H1 (cell line): ENCODE measurements around the gene SWI5. TPM values are rescaled to one million over a fixed set of nuclear protein-coding genes. Genes with fewer than 3 reads are reported as not detected.
A peak's percentile ranks its signal among the peaks of the same experiment; 100 is the strongest.

Experiments
- CTCF ChIA-PET: fragments of 300-600 bp; sonication (Branson Sonifier 250); formaldehyde crosslinking; loops from one replicate; lab custom pipeline; 2021; ENCODE audit not compliant: partially characterized antibody; lab: Charles Lee
- POLR2A ChIA-PET: fragments of 300-600 bp; sonication (Branson Sonifier 250); formaldehyde crosslinking; loops from one replicate; lab custom pipeline; 2021; ENCODE audit warnings: inconsistent platforms; ENCODE audit not compliant: partially characterized antibody; lab: Charles Lee
- DNase-seq, 2 experiments: peaks; one replicate each; pipeline versions ENCODE4 v3.0.0 to v3.0.0-alpha.2; 2010 to 2022; ENCODE audit warnings: low spot score in 2 of 2, low read depth in 1 of 2, mixed read lengths in 1 of 2
- FAIRE-seq: peaks from 2 replicates; lab custom pipeline; 2011; peaks lifted over from hg19 to GRCh38; lab: Jason Lieb, UNC
- H2AFZ ChIP-seq: 2 replicates; pipeline ENCODE4 v1.8.1; 2012; ENCODE audit warnings: low read length, inconsistent platforms
- H2AK5ac ChIP-seq: 2 replicates; pipeline ENCODE4 v1.6.1; 2013; ENCODE audit warnings: low read depth, low read length
- H2BK120ac ChIP-seq: replicated peaks from 2 replicates; pipeline ENCODE3; 2013; ENCODE audit warnings: low read depth, low read length, inconsistent platforms
- H2BK12ac ChIP-seq: 2 replicates; pipeline ENCODE4 v1.6.1; 2013; ENCODE audit warnings: low read depth, low read length
- H2BK15ac ChIP-seq: 2 replicates; pipeline ENCODE4 v1.6.1; 2013; ENCODE audit warnings: low read length
- H2BK20ac ChIP-seq: 2 replicates; pipeline ENCODE4 v1.6.1; 2013; ENCODE audit warnings: low read length
- H2BK5ac ChIP-seq: 2 replicates; pipeline ENCODE4 v1.6.1; 2013; ENCODE audit warnings: low read depth, low read length
- H3K14ac ChIP-seq: 2 replicates; pipeline ENCODE4 v1.6.1; 2013; ENCODE audit warnings: inconsistent platforms; ENCODE audit not compliant: insufficient read length
- H3K18ac ChIP-seq: 2 replicates; pipeline ENCODE4 v1.6.1; 2013; ENCODE audit warnings: low read length; ENCODE audit errors: extremely low read depth
- H3K23ac ChIP-seq: 2 replicates; pipeline ENCODE4 v1.6.1; 2013; ENCODE audit warnings: inconsistent platforms; ENCODE audit not compliant: insufficient read length
- H3K23me2 ChIP-seq: 2 replicates; pipeline ENCODE4 v1.6.1; 2013; ENCODE audit warnings: low read depth, low read length
- H3K27ac ChIP-seq: 2 replicates; pipeline ENCODE4 v1.6.1; 2011; ENCODE audit warnings: low read depth, low read length, inconsistent platforms
- H3K27me3 ChIP-seq, 4 experiments: replicated peaks in 1 of 4; 1 replicate in 1 of 4; 2 replicates in 3 of 4; pipeline versions ENCODE4 v1.6.1 to v1.8.1; 2011 to 2013; ENCODE audit warnings: low read length in 3 of 4, mild to moderate bottlenecking in 3 of 4, inconsistent platforms in 2 of 4, mixed read lengths in 2 of 4, moderate library complexity in 1 of 4; ENCODE audit not compliant: control insufficient read depth in 3 of 4, insufficient read depth in 3 of 4; ENCODE audit errors: extremely low read depth in 1 of 4
- H3K36me3 ChIP-seq, 4 experiments: 2 replicates each; pipeline versions ENCODE4 v1.6.1 to v1.8.1; 2011 to 2013; ENCODE audit warnings: mild to moderate bottlenecking in 4 of 4, low read length in 3 of 4, moderate library complexity in 2 of 4, control low read depth in 1 of 4, inconsistent platforms in 1 of 4; ENCODE audit not compliant: insufficient read depth in 4 of 4, control insufficient read depth in 2 of 4
- H3K4ac ChIP-seq: replicated peaks from 2 replicates; pipeline ENCODE3; 2013; ENCODE audit warnings: low read length, low read depth, mixed read lengths, inconsistent platforms; ENCODE audit not compliant: insufficient read length
- H3K4me1 ChIP-seq, 4 experiments: replicated peaks in 1 of 4; 1 replicate in 1 of 4; 2 replicates in 3 of 4; pipeline versions ENCODE4 v1.6.1 to v1.8.1; 2011 to 2013; ENCODE audit warnings: low read length in 3 of 4, inconsistent platforms in 2 of 4, mixed read lengths in 1 of 4; ENCODE audit not compliant: insufficient read depth in 4 of 4, control insufficient read depth in 3 of 4
- H3K4me2 ChIP-seq, 2 experiments: 2 replicates each; pipeline versions ENCODE4 v1.6.1 to v1.8.1; 2011 to 2013; ENCODE audit warnings: low read depth in 2 of 2, low read length in 2 of 2, control low read depth in 1 of 2, inconsistent platforms in 1 of 2, mild to moderate bottlenecking in 1 of 2; ENCODE audit not compliant: insufficient read depth in 1 of 2
- H3K4me3 ChIP-seq, 4 experiments: fragments of 200-600, 300-600 bp in 1 of 4; sonication (generic), shearing (Covaris generic), sonication (Bioruptor Twin) in 1 of 4; 2 replicates each; pipeline versions ENCODE4 v1.5.1 to v1.8.1; 2011 to 2016; ENCODE audit warnings: low read length in 4 of 4, low read depth in 3 of 4, control low read depth in 2 of 4, inconsistent platforms in 2 of 4, mild to moderate bottlenecking in 2 of 4, mixed read lengths in 1 of 4, moderate library complexity in 1 of 4; ENCODE audit not compliant: insufficient read depth in 2 of 4; ENCODE audit errors: extremely low read depth in 1 of 4
- H3K56ac ChIP-seq: replicated peaks from 2 replicates; pipeline ENCODE3; 2013; ENCODE audit warnings: low read depth, mild to moderate bottlenecking, mixed read lengths, low read length, inconsistent platforms; ENCODE audit not compliant: insufficient read length
- H3K79me1 ChIP-seq: 2 replicates; pipeline ENCODE4 v1.6.1; 2013; ENCODE audit warnings: low read depth, low read length, control low read depth
- H3K79me2 ChIP-seq, 2 experiments: 2 replicates each; pipeline versions ENCODE4 v1.6.1 to v1.8.1; 2012 to 2013; ENCODE audit warnings: low read length in 2 of 2, mild to moderate bottlenecking in 2 of 2, inconsistent platforms in 1 of 2; ENCODE audit not compliant: insufficient read depth in 2 of 2, control insufficient read depth in 1 of 2
- H3K9ac ChIP-seq, 4 experiments: replicated peaks in 1 of 4; 1 replicate in 1 of 4; 2 replicates in 3 of 4; pipeline versions ENCODE4 v1.6.1 to v1.8.1; 2011 to 2013; ENCODE audit warnings: low read depth in 3 of 4, low read length in 3 of 4, control low read depth in 2 of 4, mild to moderate bottlenecking in 2 of 4, moderate library complexity in 2 of 4, inconsistent platforms in 1 of 4; ENCODE audit errors: extremely low read depth in 1 of 4
- H3K9me3 ChIP-seq, 2 experiments: 2 replicates each; pipeline versions ENCODE4 v1.6.1 to v1.8.1; 2012 to 2013; ENCODE audit warnings: mild to moderate bottlenecking in 2 of 2, moderate library complexity in 2 of 2, control low read depth in 1 of 2, inconsistent platforms in 1 of 2, low read depth in 1 of 2, low read length in 1 of 2, mixed read lengths in 1 of 2; ENCODE audit not compliant: insufficient read depth in 2 of 2
- H4K20me1 ChIP-seq, 2 experiments: replicated peaks in 1 of 2; 2 replicates each; pipeline versions ENCODE3 to v1.8.1; 2011 to 2013; ENCODE audit warnings: inconsistent platforms in 2 of 2, low read length in 2 of 2, mild to moderate bottlenecking in 1 of 2; ENCODE audit not compliant: insufficient read depth in 2 of 2, control insufficient read depth in 1 of 2
- H4K5ac ChIP-seq: 2 replicates; pipeline ENCODE4 v1.6.1; 2013; ENCODE audit warnings: low read length, low read depth, mixed read lengths, inconsistent platforms; ENCODE audit not compliant: insufficient read length
- H4K8ac ChIP-seq: 2 replicates; pipeline ENCODE4 v1.8.0; 2013; ENCODE audit warnings: mild to moderate bottlenecking, moderate library complexity, low read length, inconsistent platforms; ENCODE audit not compliant: insufficient read depth; ENCODE audit errors: extremely low read depth
- H4K91ac ChIP-seq: replicated peaks from 2 replicates; pipeline ENCODE3; 2013; ENCODE audit warnings: low read length, mixed read lengths, inconsistent platforms; ENCODE audit not compliant: insufficient read length
- CTCF ChIP-seq, 3 experiments: IDR thresholded peaks; 1 replicate in 2 of 3; 2 replicates in 1 of 3; pipeline versions ENCODE4 v1.5.1 to v1.6.1; 2011; ENCODE audit warnings: low read length in 3 of 3, mild to moderate bottlenecking in 3 of 3, inconsistent platforms in 2 of 3, low read depth in 1 of 3, moderate library complexity in 1 of 3; ENCODE audit not compliant: insufficient read depth in 1 of 3; ENCODE audit errors: control extremely low read depth in 1 of 3
- EZH2 ChIP-seq: fragments of 200-600 bp; sonication (generic); IDR thresholded peaks from 2 replicates; pipeline ENCODE4 v1.7.1; 2012; ENCODE audit warnings: low read depth, mild to moderate bottlenecking, moderate library complexity, low read length, inconsistent platforms; ENCODE audit not compliant: severe bottlenecking
- RAD21 ChIP-seq, 2 experiments: IDR thresholded peaks in 1 of 2; conservative IDR thresholded peaks in 1 of 2; 2 replicates each; pipeline ENCODE4 v1.6.1; 2011; ENCODE audit warnings: low read depth in 2 of 2, low read length in 2 of 2, improper control_type of control experiment in 1 of 2, inconsistent platforms in 1 of 2, mild to moderate bottlenecking in 1 of 2, moderate library complexity in 1 of 2
- WGBS, 2 experiments: shearing (Covaris generic) in 1 of 2; methylation state at CpG; one replicate each; pipeline versions ENCODE4 v1.1.6 to v1.1.7; 2013 to 2015; ENCODE audit warnings: low lambda C conversion rate in 2 of 2, mixed read lengths in 2 of 2, inconsistent platforms in 1 of 2, low coverage in 1 of 2, missing lambda C conversion rate in 1 of 2; ENCODE audit not compliant: insufficient replicate concordance in 2 of 2, insufficient coverage in 1 of 2, insufficient read length in 1 of 2; ENCODE audit errors: extremely low coverage in 1 of 2, missing lambda C conversion rate in 1 of 2; 5-methylcytosine and 5-hydroxymethylcytosine counted together
- polyA plus RNA-seq, 7 experiments: library from polyadenylated mRNA; depleted of rRNA in 3 of 7; stranded (reverse) in 5 of 7; unstranded in 2 of 7; fragments of >200 nt in 5 of 7; fragments of 200-250 nt in 2 of 7; gene quantifications; 1 replicate in 5 of 7; 2 replicates in 1 of 7; 4 replicates in 1 of 7; pipeline versions ENCODE4 v1.2.1 to v1.2.3, GENCODE V29; 2011 to 2013; ENCODE audit warnings: missing spikeins in 2 of 7, mixed read lengths in 2 of 7
- total RNA-seq: library from RNA; stranded (reverse); fragmentation: NEBNext Ultra II Directional; extraction: Animal tissue kit (Norgen Biotek cat#: 25700); gene quantifications from 2 replicates; pipeline ENCODE4 v1.2.1, GENCODE V29; 2021

SWI5 gene
- total and polyA plus RNA-seq, 2 of the 8 experiments (the other 6 are each of a cell fraction or from before 2014, with no cell fraction given): 29.0 to 59.5 TPM

- Histone ChIP-seq H3K79me1 (no peaks in the 10 kb centered on the region), H3K23me2 (no peaks in the 10 kb centered on the region), H2BK5ac (no peak overlapping the region), H2BK20ac (no peak overlapping the region), H3K27ac (no peak overlapping the region), H4K20me1 (peaks cover 5 to 9% of the 10 kb centered on the region in 2 experiments), H3K14ac (no peak overlapping the region), H4K5ac (no peak overlapping the region), H3K4me1 (peaks cover 0 to 3% (median 1%) of the 10 kb centered on the region in 4 experiments; a peak in 2 of 7 replicates), H4K8ac (no peak overlapping the region), H3K27me3 (no peaks in the 10 kb centered on the region), H3K4ac (no peak overlapping the region), H2BK12ac (no peak overlapping the region), H3K23ac (no peak overlapping the region), H2AFZ (no peak overlapping the region), H3K18ac (no peak overlapping the region), H3K56ac (no peak overlapping the region), H3K9ac (no peak overlapping the region), H2AK5ac (no peak overlapping the region), H3K4me2 (no peak overlapping the region), H2BK15ac (no peak overlapping the region), H3K36me3 (peaks cover 5 to 33% (median 20%) of the 10 kb centered on the region in 4 experiments; a peak in 6 of 8 replicates), H3K4me3 (no peak overlapping the region), H4K91ac (no peak overlapping the region), H3K79me2 (no peaks in the 10 kb centered on the region), H2BK120ac (no peak overlapping the region), H3K9me3 (no peaks in the 10 kb centered on the region)
- ChIA-PET POLR2A (interaction anchor here (0.6 to 2.8 kb wide), 9 partner anchors 9 to 82 kb away, joined by 3 to 7 read pairs (median 3); no protein-coding TSS in a partner anchor), CTCF (interaction anchor here (0.6 to 7.9 kb wide), 13 partner anchors 9 to 234 kb away, joined by 3 to 58 read pairs (median 4); partner anchors contain the start of genes GOLGA2 and SWI5)
- peak in 1 of 2 experiments; percentile 69 for DNase-seq
- no peak for FAIRE-seq
- 89% methylated on average over 9 of the region's 9 CpGs; no CpG with 5 or more reads in 1 of the 2 experiments for WGBS, 2 experiments
- TF ChIP-seq EZH2 (no peak), RAD21 (IDR thresholded peaks at IDR 0.05 in 1 of 2, conservative IDR thresholded peaks at IDR 0.05 in 1 of 2; ENCODE audit: low read depth in 2 of 2, low read length in 2 of 2) (peak in 1 of 2 experiments; percentile 51; a peak in 2 of 4 replicates), CTCF (IDR thresholded peaks at IDR 0.05; ENCODE audit: control extremely low read depth in 1 of 3, insufficient read depth in 1 of 3, low read depth in 1 of 3, low read length in 3 of 3) (peak in 2 of 3 experiments; percentile 62 to 63; a peak in 3 of 4 replicates)
Observed at GRCh38 chr9:128259156-128259555, 16.9 kb upstream of the SWI5 start.
